Left renal cortex interstitium (tissue), 4 donors: ENCODE data around the gene FAM110A. TPM values are rescaled to one million over a fixed set of nuclear protein-coding genes. Genes with fewer than 3 reads are reported as not detected.
A peak's percentile ranks its signal among the peaks of the same experiment; 100 is the strongest.
"Not testable (repeated sequence)": the region's sequence is repeated elsewhere in the genome, so short reads cannot be mapped to it uniquely, and the experiment has no call there.

ENCODE experiments used
- DNase-seq, 4 donors: peaks; one replicate each; pipeline ENCODE4 v3.0.0-alpha.2; 2013; ENCODE audit warnings: low read depth in 4 of 4, low spot score in 2 of 4, missing footprints in 1 of 4
- polyA plus RNA-seq, 4 donors: library from polyadenylated mRNA; unstranded; fragments of 120-200 nt; gene quantifications; one replicate each; pipeline ENCODE4 v1.2.1, GENCODE V29; 2013; ENCODE audit not compliant: insufficient read length in 4 of 4

The FAM110A gene
- polyA plus RNA-seq, 4 donors: 6.5 to 13.1 (median 9.7) TPM

GRCh38 chr20:841568-842546 lies 8.3 kb downstream of the FAM110A start:
- no peak for DNase-seq

- DNase-seq: no peak
These were observed 9.0 kb downstream of the FAM110A start for GRCh38 chr20:842547-842940.

GRCh38 chr20:843912-844311 lies 10.4 kb downstream of the FAM110A start:
- DNase-seq: no peak

- DNase-seq: peak; percentile 56 to 91 (median 78)
These were observed 11.1 kb downstream of the FAM110A start for GRCh38 chr20:844473-845225.

- no peak for DNase-seq
These were observed 11.8 kb downstream of the FAM110A start for GRCh38 chr20:845226-845868.

- no peak for DNase-seq
These were observed 12.7 kb downstream of the FAM110A start for GRCh38 chr20:845941-846893.

GRCh38 chr20:846894-847278 lies 13.4 kb downstream of the FAM110A start:
- no peak for DNase-seq

GRCh38 chr20:848193-848592 lies 14.7 kb downstream of the FAM110A start:
- no peak for DNase-seq

GRCh38 chr20:848731-849130 lies 15.2 kb downstream of the FAM110A start:
- not testable (repeated sequence) for DNase-seq

GRCh38 chr20:853406-853996 lies 20.0 kb downstream of the FAM110A start:
- no peak for DNase-seq

- no peak for DNase-seq
These were observed 21.1 kb downstream of the FAM110A start for GRCh38 chr20:854601-855000.

GRCh38 chr20:855466-856360 lies 22.2 kb downstream of the FAM110A start:
- no peak for DNase-seq

- no peak for DNase-seq
These were observed 22.9 kb downstream of the FAM110A start for GRCh38 chr20:856361-856775.

GRCh38 chr20:858011-858410 lies 24.5 kb downstream of the FAM110A start:
- no peak for DNase-seq

GRCh38 chr20:859751-860231 lies 26.3 kb downstream of the FAM110A start:
- no peak for DNase-seq

- no peak for DNase-seq
These were observed 27.4 kb downstream of the FAM110A start for GRCh38 chr20:860891-861290.

- DNase-seq: no peak
These were observed 31.9 kb downstream of the FAM110A start for GRCh38 chr20:865440-865839.

GRCh38 chr20:868279-868678 lies 34.8 kb downstream of the FAM110A start:
- DNase-seq: no peak
